ENCODE results near the gene SHH.
A peak's percentile ranks its signal among the peaks of the same experiment; 100 is the strongest.

DNA sequence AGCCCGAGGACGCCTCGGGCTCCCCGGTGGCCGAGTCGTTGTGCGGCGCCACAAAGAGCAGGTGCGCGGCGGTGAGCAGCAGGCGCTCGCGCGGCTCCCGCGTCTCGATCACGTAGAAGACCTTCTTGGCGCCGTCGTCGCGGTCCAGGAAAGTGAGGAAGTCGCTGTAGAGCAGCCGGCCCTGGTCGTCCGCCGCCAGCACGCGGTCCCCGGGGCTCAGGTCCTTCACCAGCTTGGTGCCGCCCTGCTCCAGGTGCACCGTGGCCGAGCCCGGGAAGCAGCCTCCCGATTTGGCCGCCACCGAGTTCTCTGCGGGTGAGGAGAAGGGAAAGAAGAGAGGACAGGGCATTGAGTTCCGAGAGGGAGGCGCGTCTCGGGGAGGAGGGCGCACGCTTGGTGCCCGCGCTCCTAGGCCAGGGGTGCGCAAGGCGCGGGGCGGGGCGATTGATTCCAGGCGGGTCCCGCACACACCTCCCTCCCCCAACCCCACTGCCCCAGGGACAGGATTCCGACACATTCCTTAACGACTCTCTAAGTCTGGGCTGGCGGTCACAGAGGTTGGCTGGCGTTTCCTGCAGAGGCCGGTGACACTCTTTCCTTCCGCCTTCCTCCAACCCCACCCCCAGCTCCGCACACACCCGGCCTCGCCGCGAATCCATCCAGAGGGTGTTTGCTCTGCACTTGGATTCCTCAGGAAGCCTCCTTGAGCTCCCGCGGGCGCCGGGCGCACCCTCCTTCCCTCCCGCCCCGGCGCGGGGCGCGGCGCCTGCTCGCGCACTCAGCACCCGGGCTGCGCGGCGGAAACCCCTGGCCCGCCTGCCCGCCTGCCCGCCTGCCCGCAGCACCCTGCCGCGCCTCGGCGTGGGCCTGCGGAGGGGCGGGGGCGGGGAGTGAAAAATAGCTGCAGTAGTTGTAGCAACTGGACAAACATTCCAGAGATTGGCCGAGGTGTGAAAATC, 8.6 kb downstream of the SHH start:
- TF ChIP-seq, protein P1, sequence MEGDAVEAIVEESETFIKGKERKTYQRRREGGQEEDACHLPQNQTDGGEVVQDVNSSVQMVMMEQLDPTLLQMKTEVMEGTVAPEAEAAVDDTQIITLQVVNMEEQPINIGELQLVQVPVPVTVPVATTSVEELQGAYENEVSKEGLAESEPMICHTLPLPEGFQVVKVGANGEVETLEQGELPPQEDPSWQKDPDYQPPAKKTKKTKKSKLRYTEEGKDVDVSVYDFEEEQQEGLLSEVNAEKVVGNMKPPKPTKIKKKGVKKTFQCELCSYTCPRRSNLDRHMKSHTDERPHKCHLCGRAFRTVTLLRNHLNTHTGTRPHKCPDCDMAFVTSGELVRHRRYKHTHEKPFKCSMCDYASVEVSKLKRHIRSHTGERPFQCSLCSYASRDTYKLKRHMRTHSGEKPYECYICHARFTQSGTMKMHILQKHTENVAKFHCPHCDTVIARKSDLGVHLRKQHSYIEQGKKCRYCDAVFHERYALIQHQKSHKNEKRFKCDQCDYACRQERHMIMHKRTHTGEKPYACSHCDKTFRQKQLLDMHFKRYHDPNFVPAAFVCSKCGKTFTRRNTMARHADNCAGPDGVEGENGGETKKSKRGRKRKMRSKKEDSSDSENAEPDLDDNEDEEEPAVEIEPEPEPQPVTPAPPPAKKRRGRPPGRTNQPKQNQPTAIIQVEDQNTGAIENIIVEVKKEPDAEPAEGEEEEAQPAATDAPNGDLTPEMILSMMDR (conservative IDR thresholded peaks at IDR 0.05 in 1 of 2, IDR thresholded peaks at IDR 0.05 in 1 of 2; ENCODE audit: low read depth in 1 of 2, low read length in 2 of 2), result no peak
- peak; percentile 80 for TF ChIP-seq EZH2 (IDR thresholded peaks at IDR 0.05; ENCODE audit: low read length, missing control alignments)
